T follicular helper cell (primary cell): Measurements from ENCODE around the gene CDCP2.
A peak's percentile ranks its signal among the peaks of the same experiment; 100 is the strongest.

Experiments used
- DNase-seq: peaks from one replicate; pipeline ENCODE4 v3.0.0-alpha.2; 2020; ENCODE audit warnings: low read depth
- total RNA-seq, 2 experiments: gene quantifications; one replicate each; lab custom pipeline; 2026; lab: John Stamatoyannopoulos, UW

CDCP2 gene
- total RNA-seq, result 0 reads per million in 2 experiments

GRCh38 chr1:54152696-54153095 is at the start of gene CDCP2:
Gene CDCP2 (minus strand): TSS chr1:54153000. CDS start chr1:54152922, 78 bp downstream.
- no peak for DNase-seq

- DNase-seq, result no peak
Measured at GRCh38 chr1:54200519-54200997, 47.8 kb upstream of the CDCP2 start.

GRCh38 chr1:54199765-54200518 is 47.1 kb upstream of the CDCP2 start, which contains the start of the genes CYB5RL and MRPL37:
Gene CYB5RL (minus strand): TSS chr1:54200030. CDS start chr1:54195616, 4,414 bp downstream.
Gene MRPL37 (plus strand): TSS chr1:54200167. CDS start chr1:54200244, 77 bp downstream.
- DNase-seq, result peak; percentile 84

GRCh38 chr1:54199151-54199764 is 46.5 kb upstream of the CDCP2 start:
- DNase-seq, result no peak

GRCh38 chr1:54193453-54193852 is 40.7 kb upstream of the CDCP2 start:
- DNase-seq, result no peak

- DNase-seq, result no peak
Measured at GRCh38 chr1:54191525-54191924, 38.7 kb upstream of the CDCP2 start.

- DNase-seq, result no peak
Measured at GRCh38 chr1:54190526-54190925, 37.7 kb upstream of the CDCP2 start.

- DNase-seq, result no peak
Measured at GRCh38 chr1:54188291-54188690, 35.5 kb upstream of the CDCP2 start.

GRCh38 chr1:54186056-54186455 is 33.3 kb upstream of the CDCP2 start:
- no peak for DNase-seq

GRCh38 chr1:54180701-54181360 is 28.0 kb upstream of the CDCP2 start:
- no peak for DNase-seq

GRCh38 chr1:54178296-54179070 is 25.7 kb upstream of the CDCP2 start:
- no peak for DNase-seq

GRCh38 chr1:54177726-54178125 is 24.9 kb upstream of the CDCP2 start:
- no peak for DNase-seq

GRCh38 chr1:54176621-54177327 is 24.0 kb upstream of the CDCP2 start:
- DNase-seq, result no peak

GRCh38 chr1:54174106-54174505 is 21.3 kb upstream of the CDCP2 start:
- no peak for DNase-seq

GRCh38 chr1:54173681-54174080 is 20.9 kb upstream of the CDCP2 start:
- no peak for DNase-seq

GRCh38 chr1:54172614-54173599 is 20.1 kb upstream of the CDCP2 start:
- DNase-seq, result no peak

- DNase-seq, result no peak
Measured at GRCh38 chr1:54171606-54172005, 18.8 kb upstream of the CDCP2 start.

- DNase-seq, result no peak
Measured at GRCh38 chr1:54171016-54171415, 18.2 kb upstream of the CDCP2 start.

- DNase-seq, result no peak
Measured at GRCh38 chr1:54169068-54169467, 16.3 kb upstream of the CDCP2 start.
